Measurements from ENCODE around the gene ZFAND3.
A peak's percentile ranks its signal among the peaks of the same experiment; 100 is the strongest.

The ZFAND3 gene

DNA sequence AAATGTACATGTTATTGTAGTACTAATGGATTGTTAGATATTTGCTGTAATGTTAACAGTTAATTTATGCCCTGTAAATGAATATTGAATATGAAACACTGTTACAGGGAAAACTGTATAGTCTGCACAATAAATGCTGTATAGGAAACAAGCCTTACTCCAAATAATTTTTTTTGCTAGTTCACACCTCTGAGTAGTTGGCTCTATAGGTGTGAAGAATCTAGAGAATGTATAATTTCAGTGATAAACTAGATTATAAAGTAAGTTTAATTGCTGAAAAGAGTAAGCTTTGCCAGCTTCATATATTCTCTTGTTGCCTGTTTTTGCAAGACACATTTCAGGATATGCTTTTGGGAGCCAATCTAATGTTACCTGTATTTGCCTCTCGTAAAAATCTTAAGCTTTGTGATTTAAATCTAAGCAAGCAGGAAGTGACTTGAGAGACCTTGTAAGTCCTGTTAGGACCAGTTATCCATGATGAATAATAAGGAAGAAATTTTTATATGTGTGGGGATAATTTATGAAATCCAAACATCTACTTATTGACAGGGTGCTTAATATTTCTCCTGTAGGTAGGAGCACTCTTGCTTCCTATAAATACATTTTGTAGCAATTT lies 232.4 kb downstream of the ZFAND3 start:
- DNase-seq (ENCODE audit: low read depth, low spot score) = no peak
- H3K4me3 ChIP-seq (ENCODE audit: low read length) = no peak overlapping the region

- no peak overlapping the region for H3K4me3 ChIP-seq (ENCODE audit: low read length)
- no peak for DNase-seq (ENCODE audit: low read depth, low spot score)
Measured at GRCh38 chr6:38054527-38055202, 235.1 kb downstream of the ZFAND3 start.

DNA sequence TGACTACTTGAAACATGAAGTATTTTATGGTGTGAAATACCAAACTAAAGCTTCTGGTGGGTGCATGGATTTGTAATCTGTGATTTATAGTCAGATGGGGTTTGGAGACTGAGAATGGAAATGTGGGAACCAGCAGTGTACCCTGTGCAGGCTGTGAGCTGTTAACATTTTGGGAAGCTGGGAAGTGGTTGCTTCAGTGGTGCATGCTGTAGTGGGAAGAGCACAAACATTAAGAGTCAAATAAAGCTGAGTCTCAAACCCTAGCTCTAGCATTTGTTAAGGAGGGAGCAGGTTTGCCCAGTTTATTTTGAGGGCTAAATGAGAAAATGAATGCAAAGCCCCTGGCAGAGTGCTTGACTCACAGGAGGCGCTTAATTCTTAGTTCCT lies 235.7 kb downstream of the ZFAND3 start:
- no peak for DNase-seq (ENCODE audit: low read depth, low spot score)
- H3K4me3 ChIP-seq (ENCODE audit: low read length) = no peak overlapping the region

- DNase-seq (ENCODE audit: low read depth, low spot score) = no peak
Measured at GRCh38 chr6:38056361-38056760, 236.8 kb downstream of the ZFAND3 start.

DNA sequence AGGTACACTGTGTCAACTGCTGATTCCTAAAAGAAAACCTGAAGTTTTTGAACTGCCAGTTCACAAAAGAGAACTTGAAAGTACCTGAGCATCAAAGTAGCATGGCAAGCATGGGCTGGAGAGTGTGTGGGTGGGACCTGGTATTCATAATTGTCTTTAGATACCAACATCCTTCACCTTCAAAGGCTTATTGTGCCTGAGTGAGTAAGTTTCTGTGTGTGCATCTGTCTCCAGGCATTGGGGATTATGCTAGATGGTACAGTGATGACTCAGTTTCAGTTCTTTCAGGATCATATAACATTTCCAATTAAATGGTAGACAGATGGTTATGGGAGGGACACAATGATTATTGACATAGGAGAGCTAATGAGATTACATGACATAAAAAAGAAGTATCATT lies 238.5 kb downstream of the ZFAND3 start:
- peak; percentile 54 for DNase-seq (ENCODE audit: low read depth, low spot score)
- no peak overlapping the region for H3K4me3 ChIP-seq (ENCODE audit: low read length)

More at GRCh38 chr6:38056361-38056760, 236.8 kb downstream of the ZFAND3 start:
- H3K4me3 ChIP-seq (ENCODE audit: low read length) = no peak overlapping the region

DNA sequence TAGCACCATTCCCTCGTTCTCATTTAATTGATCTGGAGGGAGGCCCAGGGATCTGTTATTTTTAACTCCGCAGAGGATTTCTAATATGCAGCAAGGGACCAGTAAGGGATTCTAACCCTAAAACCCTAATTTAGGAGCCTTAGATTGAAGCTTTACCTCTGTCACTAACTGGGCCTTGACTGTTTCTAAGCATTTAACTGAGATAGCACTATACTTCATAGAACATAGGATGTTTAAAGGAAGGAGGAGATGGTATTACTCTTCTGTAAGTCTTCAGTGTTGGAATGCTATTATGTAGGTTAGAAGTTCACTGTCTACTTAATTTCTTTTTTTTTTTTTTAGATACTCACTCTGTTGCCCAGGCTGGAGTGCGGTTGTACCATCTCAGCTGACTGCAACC lies 242.5 kb downstream of the ZFAND3 start:
- no peak overlapping the region for H3K4me3 ChIP-seq (ENCODE audit: low read length)
- DNase-seq (ENCODE audit: low read depth, low spot score) = no peak

DNA sequence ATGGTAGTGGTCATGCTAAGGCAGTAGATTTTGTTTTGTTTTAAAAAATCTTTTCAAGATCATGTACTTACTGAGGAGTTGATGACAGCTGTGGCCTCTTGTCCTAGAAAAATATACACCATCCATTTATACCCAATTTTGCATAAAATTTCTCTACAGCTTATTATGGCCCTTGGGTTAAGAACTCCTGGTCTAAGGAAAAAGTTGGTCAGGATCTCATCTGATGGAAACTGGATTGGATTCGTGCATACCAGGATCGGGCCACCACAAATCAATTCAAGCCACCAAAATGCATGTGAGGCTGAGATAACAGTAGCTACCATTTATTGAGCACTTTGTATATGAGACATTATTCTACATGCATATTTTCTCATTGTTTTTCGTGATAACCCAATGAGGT lies 244.4 kb downstream of the ZFAND3 start:
- H3K4me3 ChIP-seq (ENCODE audit: low read length) = no peak overlapping the region
- no peak for DNase-seq (ENCODE audit: low read depth, low spot score)

DNA sequence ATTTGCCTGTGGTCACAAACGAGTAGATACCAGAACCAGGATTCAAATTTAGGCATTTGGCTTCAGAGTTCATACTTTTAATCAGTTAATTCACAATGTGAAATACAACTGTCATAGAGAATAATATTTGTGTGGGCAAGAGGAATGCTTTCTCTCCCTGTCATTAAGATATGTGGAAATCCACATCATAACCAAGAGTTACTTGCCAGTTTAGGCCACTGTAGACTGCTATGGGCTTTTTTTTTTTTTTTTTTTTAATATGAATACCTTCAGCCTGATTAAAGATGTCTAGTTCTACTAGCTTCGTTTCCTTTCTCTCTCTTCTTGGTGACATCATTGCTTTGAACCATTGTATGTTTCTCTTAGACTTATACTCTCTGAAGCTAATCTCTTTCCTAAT lies 244.9 kb downstream of the ZFAND3 start:
- DNase-seq (ENCODE audit: low read depth, low spot score) = no peak

DNA sequence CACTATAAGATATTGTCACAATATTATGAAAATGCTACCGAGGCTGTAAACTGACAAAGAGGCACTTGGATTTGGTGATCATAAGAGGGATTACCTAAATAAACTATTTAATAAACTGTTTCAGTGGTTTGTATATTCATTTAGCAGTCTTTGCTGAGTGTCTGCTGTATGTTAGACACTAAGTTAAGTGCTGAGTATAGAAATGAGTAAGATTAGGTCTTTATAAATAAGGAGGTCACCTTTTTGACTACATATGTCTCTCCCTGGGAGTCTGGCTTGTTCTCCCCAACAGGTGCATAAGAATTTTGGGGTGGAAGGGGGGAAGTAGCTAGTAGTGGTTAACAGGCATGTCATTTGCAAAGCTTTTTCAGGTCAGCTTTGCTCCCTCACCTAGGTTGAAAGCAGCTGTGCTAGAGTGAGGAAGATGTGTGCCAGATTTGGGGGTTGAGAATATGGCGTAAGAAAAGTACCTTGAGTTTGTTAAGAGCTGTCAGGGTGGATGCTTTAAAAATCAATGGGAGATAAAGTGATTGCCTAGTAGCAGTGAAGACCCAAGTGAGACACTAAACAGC lies 246.3 kb downstream of the ZFAND3 start:
- DNase-seq (ENCODE audit: low read depth, low spot score) = no peak
- no peak overlapping the region for H3K4me3 ChIP-seq (ENCODE audit: low read length)

More for the DNA sequence above, 244.9 kb downstream of the ZFAND3 start:
- H3K4me3 ChIP-seq (ENCODE audit: low read length) = no peak overlapping the region

DNA sequence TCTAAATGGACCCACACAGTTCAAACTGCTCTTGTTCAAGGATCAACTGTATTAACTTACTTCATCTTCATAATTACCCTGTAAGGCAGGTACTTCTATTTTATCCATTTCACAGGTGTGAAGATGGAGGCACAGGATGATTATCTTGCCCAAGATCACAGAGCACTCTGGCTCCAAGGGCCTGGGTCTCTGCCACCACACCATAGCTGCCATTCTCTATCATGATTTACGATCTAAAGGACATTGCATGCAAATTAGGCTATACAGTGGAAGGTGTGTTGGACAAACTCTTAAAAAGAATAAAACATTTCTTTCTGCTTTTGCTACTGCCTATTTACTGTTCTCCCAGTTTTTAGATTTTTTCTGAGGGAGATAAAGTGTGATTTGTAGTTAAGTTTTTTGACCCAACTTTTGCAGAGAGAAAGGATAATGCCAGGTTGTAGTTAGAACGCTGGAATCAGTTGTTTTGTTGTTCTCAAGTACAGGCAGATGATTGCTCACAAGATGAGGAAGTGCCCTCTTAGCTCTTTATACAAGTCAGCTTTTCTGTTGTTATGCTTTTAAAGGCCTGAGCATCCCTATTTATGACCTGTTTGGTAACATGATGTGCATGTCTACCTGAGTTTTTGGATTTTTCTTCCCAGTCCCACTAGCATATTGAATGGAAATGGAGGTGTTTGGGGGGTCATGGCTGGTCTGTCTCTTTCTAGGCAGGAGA lies 247.9 kb downstream of the ZFAND3 start:
- no peak for DNase-seq (ENCODE audit: low read depth, low spot score)
- H3K4me3 ChIP-seq (ENCODE audit: low read length) = no peak overlapping the region

DNA sequence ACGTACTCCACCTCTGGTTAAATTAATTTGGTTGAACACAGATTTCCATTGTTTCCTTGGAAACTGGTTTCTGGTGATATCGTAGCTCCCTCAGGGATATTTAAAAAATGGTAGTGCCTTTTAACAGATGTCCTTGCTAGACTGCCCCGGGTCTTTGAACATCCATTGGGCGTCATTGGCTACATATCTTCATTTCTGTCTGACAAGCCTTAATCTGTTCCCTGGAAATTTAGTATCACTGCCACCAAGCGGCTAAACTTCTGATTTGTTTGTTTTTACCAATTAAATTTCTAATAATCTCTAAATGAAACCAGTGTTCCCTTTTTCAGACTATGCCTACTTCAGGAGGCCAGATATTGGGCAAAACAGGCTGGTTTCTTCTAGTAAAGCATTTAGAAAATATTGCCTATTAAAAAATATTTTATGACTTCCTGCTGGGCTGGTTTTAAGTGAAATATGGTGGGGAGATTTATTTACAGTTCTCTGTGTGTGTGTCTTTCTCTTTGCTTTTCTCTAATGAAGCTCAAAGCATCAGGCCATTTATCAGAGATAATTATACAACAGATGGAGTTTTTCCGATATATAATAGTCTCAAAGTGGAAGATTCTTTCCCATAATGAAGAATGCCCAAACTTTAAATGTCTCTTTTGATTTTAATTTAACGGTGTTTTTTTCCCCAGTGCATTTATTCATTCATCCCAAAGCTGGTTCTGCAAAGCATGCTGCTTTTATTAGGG lies 249.5 kb downstream of the ZFAND3 start:
- no peak for DNase-seq (ENCODE audit: low read depth, low spot score)
- H3K4me3 ChIP-seq (ENCODE audit: low read length) = no peak overlapping the region

DNA sequence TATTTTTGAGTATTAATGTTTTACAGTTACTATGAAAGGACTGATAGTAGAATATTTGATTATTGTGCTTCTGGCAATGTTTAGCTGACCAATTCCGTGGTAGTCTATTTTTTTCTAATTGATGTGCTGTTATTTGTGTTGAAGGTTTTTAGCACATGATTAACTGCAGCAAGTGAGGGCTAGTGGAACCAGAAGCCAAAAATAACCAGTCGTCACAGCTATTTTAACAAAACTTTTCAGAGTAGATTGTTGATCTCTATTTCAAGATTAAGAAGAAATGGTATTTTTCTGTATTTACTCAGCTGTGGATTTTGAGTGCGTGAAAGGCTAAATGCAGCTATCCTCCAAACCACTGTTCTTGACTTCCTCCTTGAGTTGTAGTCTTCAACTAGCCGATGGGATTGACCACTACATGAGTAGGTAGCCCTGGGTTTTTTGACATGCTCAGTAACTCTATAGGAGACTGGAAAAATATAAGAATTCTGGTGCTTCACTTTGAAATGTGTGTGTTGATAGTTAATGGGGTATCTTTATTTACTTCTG lies 258.0 kb downstream of the ZFAND3 start:
- no peak overlapping the region for H3K4me3 ChIP-seq (ENCODE audit: low read length)
- no peak for DNase-seq (ENCODE audit: low read depth, low spot score)

GRCh38 chr6:38078671-38079070 lies 259.1 kb downstream of the ZFAND3 start:
- H3K4me3 ChIP-seq (ENCODE audit: low read length) = no peak overlapping the region
- DNase-seq (ENCODE audit: low read depth, low spot score) = no peak

DNA sequence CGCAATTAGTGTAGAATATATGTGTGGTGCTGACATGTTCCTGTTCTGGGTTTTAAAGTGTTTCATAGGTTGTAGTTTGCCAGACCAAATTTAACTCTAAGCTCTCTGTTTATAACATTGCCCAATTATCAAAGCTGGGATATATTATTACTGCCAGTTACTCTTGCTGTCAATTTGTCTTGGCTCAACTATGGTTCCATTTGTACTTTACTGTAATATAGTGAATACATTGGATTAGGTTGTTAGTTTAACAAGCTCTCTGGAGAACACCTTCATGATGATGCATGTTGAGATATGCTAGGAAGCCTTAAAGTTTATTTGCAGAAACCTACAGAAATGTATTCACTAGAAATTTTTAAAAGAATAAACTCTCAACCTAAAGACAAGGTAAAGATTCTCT lies 259.6 kb downstream of the ZFAND3 start:
- no peak for DNase-seq (ENCODE audit: low read depth, low spot score)
- no peak overlapping the region for H3K4me3 ChIP-seq (ENCODE audit: low read length)

DNA sequence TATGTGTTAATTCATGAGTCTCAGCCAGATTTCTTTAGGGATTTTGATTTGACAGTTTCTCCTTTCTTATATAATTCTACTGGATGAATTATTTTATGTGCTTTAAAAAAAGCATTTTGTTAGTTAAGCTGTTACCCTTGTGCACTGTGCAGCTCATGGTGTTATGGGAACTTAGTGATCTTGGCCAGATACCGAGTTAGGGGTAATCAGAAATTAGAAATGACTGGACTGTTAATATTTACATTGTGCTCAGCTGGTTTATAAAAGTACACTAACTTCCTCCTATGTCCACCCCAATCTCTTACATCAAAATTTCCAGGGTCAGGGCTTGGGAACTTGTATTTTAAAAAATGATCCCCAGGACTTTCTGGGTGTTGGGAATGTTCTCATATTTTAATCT lies 260.0 kb downstream of the ZFAND3 start:
- no peak for DNase-seq (ENCODE audit: low read depth, low spot score)
- H3K4me3 ChIP-seq (ENCODE audit: low read length) = no peak overlapping the region

- no peak for DNase-seq (ENCODE audit: low read depth, low spot score)
- H3K4me3 ChIP-seq (ENCODE audit: low read length) = no peak overlapping the region
Measured at GRCh38 chr6:38080360-38080759, 260.8 kb downstream of the ZFAND3 start.

DNA sequence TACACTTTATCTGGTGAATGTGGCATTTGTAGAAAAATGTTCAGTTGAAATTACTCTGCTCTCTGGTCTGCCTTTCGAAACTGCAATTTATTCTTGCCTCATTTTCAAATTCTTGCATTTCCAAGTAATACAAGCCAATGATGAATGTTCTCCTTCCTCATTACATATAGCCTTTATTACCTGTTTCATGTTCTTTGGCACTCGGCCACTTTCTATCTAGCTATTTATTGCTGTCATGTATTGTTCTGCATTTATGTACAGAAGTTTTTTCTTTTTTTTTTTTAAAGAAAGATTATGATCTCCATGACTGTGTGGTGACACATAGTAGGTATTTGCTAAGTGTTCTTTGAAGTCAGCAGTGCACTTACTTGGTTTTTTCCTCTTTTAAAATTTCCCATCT lies 261.4 kb downstream of the ZFAND3 start:
- H3K4me3 ChIP-seq (ENCODE audit: low read length) = no peak overlapping the region
- DNase-seq (ENCODE audit: low read depth, low spot score) = no peak

- DNase-seq (ENCODE audit: low read depth, low spot score) = no peak
- H3K4me3 ChIP-seq (ENCODE audit: low read length) = no peak overlapping the region
Measured at GRCh38 chr6:38085031-38085430, 265.5 kb downstream of the ZFAND3 start.

GRCh38 chr6:38086346-38086745 lies 266.8 kb downstream of the ZFAND3 start:
- H3K4me3 ChIP-seq (ENCODE audit: low read length) = no peak overlapping the region
- no peak for DNase-seq (ENCODE audit: low read depth, low spot score)
